ENCODE measurements around the gene GOLGA1. TPM values are rescaled to one million over a fixed set of nuclear protein-coding genes. Genes with fewer than 3 reads are reported as not detected.

Gene GOLGA1
- total RNA-seq, 1 donor from 2014 or later: 10.2 TPM

GRCh38 chr9:124855944-124856765, 84.7 kb downstream of the GOLGA1 start:
- no peaks in the 10 kb centered on the region for H3K9me3 Mint-ChIP-seq (ENCODE audit: unreplicated experiment)
- H3K27ac Mint-ChIP-seq (ENCODE audit: unreplicated experiment): no peak overlapping the region
- DNase-seq (ENCODE audit: low read depth): no peak
- H4K20me1 ChIP-seq (ENCODE audit: insufficient read depth, low read length): peaks cover 56% of the 10 kb centered on the region
- no peak overlapping the region for H3K4me2 ChIP-seq (ENCODE audit: low read length)
- H3K79me2 ChIP-seq (ENCODE audit: insufficient read depth, low read length): peaks cover 32% of the 10 kb centered on the region
- H3K4me3 ChIP-seq (ENCODE audit: insufficient read depth, low read depth, low read length): no peak overlapping the region
- H3K27ac ChIP-seq (ENCODE audit: low read depth, low read length): no peak overlapping the region
- H3K4me3 Mint-ChIP-seq (ENCODE audit: unreplicated experiment): no peak overlapping the region
- H3K27me3 Mint-ChIP-seq (ENCODE audit: low read depth, unreplicated experiment): no peaks in the 10 kb centered on the region
- no peak for FAIRE-seq
- H3K36me3 Mint-ChIP-seq (ENCODE audit: low read depth, unreplicated experiment): peaks cover 20% of the 10 kb centered on the region
- H3K4me1 Mint-ChIP-seq (ENCODE audit: low read depth, unreplicated experiment): peaks cover 33% of the 10 kb centered on the region
- H2AFZ ChIP-seq (ENCODE audit: low read depth, low read length): no peak overlapping the region
- H3K9ac ChIP-seq (ENCODE audit: low read length): no peak overlapping the region
- H3K27me3 ChIP-seq (ENCODE audit: insufficient read depth, low read length): no peaks in the 10 kb centered on the region
- TF ChIP-seq EZH2 (IDR thresholded peaks at IDR 0.05; ENCODE audit: insufficient read depth, low read length) (no peak), CTCF (IDR thresholded peaks at IDR 0.05; ENCODE audit: insufficient read depth, low read depth, low read length) (no peak)
- H3K4me1 ChIP-seq (ENCODE audit: insufficient read depth, low read length): peaks cover 30% of the 10 kb centered on the region
- H3K36me3 ChIP-seq (ENCODE audit: insufficient read depth, low read length): peaks cover 30% of the 10 kb centered on the region
- H3K9me3 ChIP-seq (ENCODE audit: insufficient read depth, low read depth, low read length): no peaks in the 10 kb centered on the region

GRCh38 chr9:124855566-124855943, 85.3 kb downstream of the GOLGA1 start:
- no peaks in the 10 kb centered on the region for H3K27me3 Mint-ChIP-seq (ENCODE audit: low read depth, unreplicated experiment)
- no peak overlapping the region for H3K4me3 ChIP-seq (ENCODE audit: insufficient read depth, low read depth, low read length)
- H3K36me3 ChIP-seq (ENCODE audit: insufficient read depth, low read length): peaks cover 30% of the 10 kb centered on the region
- DNase-seq (ENCODE audit: low read depth): no peak
- no peak overlapping the region for H3K4me3 Mint-ChIP-seq (ENCODE audit: unreplicated experiment)
- FAIRE-seq: no peak
- H3K36me3 Mint-ChIP-seq (ENCODE audit: low read depth, unreplicated experiment): peaks cover 18% of the 10 kb centered on the region
- H4K20me1 ChIP-seq (ENCODE audit: insufficient read depth, low read length): peaks cover 50% of the 10 kb centered on the region
- H3K4me2 ChIP-seq (ENCODE audit: low read length): no peak overlapping the region
- no peaks in the 10 kb centered on the region for H3K27me3 ChIP-seq (ENCODE audit: insufficient read depth, low read length)
- H3K79me2 ChIP-seq (ENCODE audit: insufficient read depth, low read length): peaks cover 26% of the 10 kb centered on the region
- no peaks in the 10 kb centered on the region for H3K9me3 Mint-ChIP-seq (ENCODE audit: unreplicated experiment)
- H3K4me1 ChIP-seq (ENCODE audit: insufficient read depth, low read length): peaks cover 29% of the 10 kb centered on the region
- no peak overlapping the region for H3K27ac Mint-ChIP-seq (ENCODE audit: unreplicated experiment)
- H2AFZ ChIP-seq (ENCODE audit: low read depth, low read length): no peak overlapping the region
- no peak overlapping the region for H3K27ac ChIP-seq (ENCODE audit: low read depth, low read length)
- H3K9me3 ChIP-seq (ENCODE audit: insufficient read depth, low read depth, low read length): no peaks in the 10 kb centered on the region
- H3K4me1 Mint-ChIP-seq (ENCODE audit: low read depth, unreplicated experiment): peaks cover 34% of the 10 kb centered on the region
- TF ChIP-seq EZH2 (IDR thresholded peaks at IDR 0.05; ENCODE audit: insufficient read depth, low read length): no peak
- no peak for TF ChIP-seq CTCF (IDR thresholded peaks at IDR 0.05; ENCODE audit: insufficient read depth, low read depth, low read length)
- H3K9ac ChIP-seq (ENCODE audit: low read length): no peak overlapping the region

- TF ChIP-seq CTCF (IDR thresholded peaks at IDR 0.05; ENCODE audit: insufficient read depth, low read depth, low read length) (no peak), EZH2 (IDR thresholded peaks at IDR 0.05; ENCODE audit: insufficient read depth, low read length) (no peak)
- Histone ChIP-seq H3K79me2 (ENCODE audit: insufficient read depth, low read length) (peaks cover 19% of the 10 kb centered on the region), H3K4me3 (ENCODE audit: insufficient read depth, low read depth, low read length) (no peak overlapping the region), H3K27ac (ENCODE audit: low read depth, low read length) (no peak overlapping the region), H3K9ac (ENCODE audit: low read length) (no peak overlapping the region), H3K36me3 (ENCODE audit: insufficient read depth, low read length) (peaks cover 25% of the 10 kb centered on the region), H3K4me1 (ENCODE audit: insufficient read depth, low read length) (peaks cover 24% of the 10 kb centered on the region), H3K27me3 (ENCODE audit: insufficient read depth, low read length) (no peaks in the 10 kb centered on the region), H4K20me1 (ENCODE audit: insufficient read depth, low read length) (peaks cover 42% of the 10 kb centered on the region), H3K9me3 (ENCODE audit: insufficient read depth, low read depth, low read length) (no peaks in the 10 kb centered on the region), H2AFZ (ENCODE audit: low read depth, low read length) (no peak overlapping the region), H3K4me2 (ENCODE audit: low read length) (no peak overlapping the region)
- DNase-seq (ENCODE audit: low read depth) (no peak), FAIRE-seq (no peak)
- Mint-ChIP-seq H3K4me3 (ENCODE audit: unreplicated experiment) (no peak overlapping the region), H3K27me3 (ENCODE audit: low read depth, unreplicated experiment) (no peaks in the 10 kb centered on the region), H3K27ac (ENCODE audit: unreplicated experiment) (peak overlapping the region; percentile 79), H3K9me3 (ENCODE audit: unreplicated experiment) (no peaks in the 10 kb centered on the region), H3K36me3 (ENCODE audit: low read depth, unreplicated experiment) (peaks cover 13% of the 10 kb centered on the region), H3K4me1 (ENCODE audit: low read depth, unreplicated experiment) (peaks cover 30% of the 10 kb centered on the region)
These were observed 86.1 kb downstream of the GOLGA1 start for GRCh38 chr9:124854822-124855221.
